Measurements from ENCODE around the gene TOB1. TPM values are rescaled to one million over a fixed set of nuclear protein-coding genes. Genes with fewer than 3 reads are reported as not detected.
A peak's percentile ranks its signal among the peaks of the same experiment; 100 is the strongest.

Gene TOB1
- polyA plus RNA-seq, 1 donor (not counting 4 experiments of a cell fraction or from before 2014, with no cell fraction given) = 64.4 TPM

GRCh38 chr17:50902372-50903353 lies 36.5 kb upstream of the TOB1 start:
- H3K27me3 ChIP-seq (ENCODE audit: control insufficient read depth, extremely low read depth, insufficient read depth, low read length) = no peaks in the 10 kb centered on the region
- peaks cover 37% of the 10 kb centered on the region for H3K4me1 ChIP-seq (ENCODE audit: control insufficient read depth, extremely low read depth, insufficient read depth, low read length)
- no peaks in the 10 kb centered on the region for H3K9me3 ChIP-seq (ENCODE audit: control insufficient read depth, low read depth, low read length)
- H3K4me3 ChIP-seq (ENCODE audit: control insufficient read depth in 2 of 3, extremely low read depth in 1 of 3, insufficient read depth in 2 of 3, low read depth in 1 of 3, low read length in 3 of 3) = no peak overlapping the region
- FAIRE-seq (no peak), DNase-seq (ENCODE audit: low read depth, low spot score) (no peak)
- H3K36me3 ChIP-seq (ENCODE audit: control insufficient read depth in 2 of 2, extremely low read depth in 1 of 2, insufficient read depth in 2 of 2, low read length in 2 of 2) = no peaks in the 10 kb centered on the region
- H3K27ac ChIP-seq (ENCODE audit: control insufficient read depth, insufficient read depth, low read length) = peak overlapping the region; percentile 91
- no peaks in the 10 kb centered on the region for H3K9me1 ChIP-seq (ENCODE audit: control insufficient read depth, extremely low read depth, insufficient read depth, low read length)
- no peak overlapping the region for H3K4me2 ChIP-seq (ENCODE audit: control insufficient read depth, extremely low read depth, insufficient read depth, low read depth, low read length)
- no peaks in the 10 kb centered on the region for H3K79me2 ChIP-seq (ENCODE audit: control insufficient read depth, insufficient read depth, low read length)
- dilution Hi-C loops (cut with MboI; ENCODE audit: extremely low pct_ligation_motif_present, low sequenced_read_pairs) = no loop called here
- H3K9ac ChIP-seq (ENCODE audit: control insufficient read depth, extremely low read depth, insufficient read depth, low read length) = peak overlapping the region; percentile 82
- H4K20me1 ChIP-seq (ENCODE audit: control insufficient read depth, extremely low read depth, insufficient read depth, low read length) = no peaks in the 10 kb centered on the region
- H2AFZ ChIP-seq (ENCODE audit: control insufficient read depth, low read length) = no peak overlapping the region
- TF ChIP-seq CTCF (optimal IDR thresholded peaks at IDR 0.05 in 1 of 3, IDR thresholded peaks at IDR 0.05 in 1 of 3, conservative IDR thresholded peaks at IDR 0.05 in 1 of 3; ENCODE audit: extremely low read depth in 1 of 3, insufficient read depth in 2 of 3, low read length in 3 of 3) (no peak), EZH2 (IDR thresholded peaks at IDR 0.05; ENCODE audit: low read length) (no peak)

- no peaks in the 10 kb centered on the region for H3K9me1 ChIP-seq (ENCODE audit: control insufficient read depth, extremely low read depth, insufficient read depth, low read length)
- H2AFZ ChIP-seq (ENCODE audit: control insufficient read depth, low read length) = no peak overlapping the region
- no peak for TF ChIP-seq EZH2 (IDR thresholded peaks at IDR 0.05; ENCODE audit: low read length)
- TF ChIP-seq CTCF (optimal IDR thresholded peaks at IDR 0.05 in 1 of 3, IDR thresholded peaks at IDR 0.05 in 1 of 3, conservative IDR thresholded peaks at IDR 0.05 in 1 of 3; ENCODE audit: extremely low read depth in 1 of 3, insufficient read depth in 2 of 3, low read length in 3 of 3) = no peak
- no peaks in the 10 kb centered on the region for H4K20me1 ChIP-seq (ENCODE audit: control insufficient read depth, extremely low read depth, insufficient read depth, low read length)
- H3K9me3 ChIP-seq (ENCODE audit: control insufficient read depth, low read depth, low read length) = no peaks in the 10 kb centered on the region
- no peak for FAIRE-seq
- H3K9ac ChIP-seq (ENCODE audit: control insufficient read depth, extremely low read depth, insufficient read depth, low read length) = no peak overlapping the region
- no peaks in the 10 kb centered on the region for H3K79me2 ChIP-seq (ENCODE audit: control insufficient read depth, insufficient read depth, low read length)
- no peaks in the 10 kb centered on the region for H3K36me3 ChIP-seq (ENCODE audit: control insufficient read depth in 2 of 2, extremely low read depth in 1 of 2, insufficient read depth in 2 of 2, low read length in 2 of 2)
- H3K27me3 ChIP-seq (ENCODE audit: control insufficient read depth, extremely low read depth, insufficient read depth, low read length) = no peaks in the 10 kb centered on the region
- no peak overlapping the region for H3K27ac ChIP-seq (ENCODE audit: control insufficient read depth, insufficient read depth, low read length)
- dilution Hi-C loops (cut with MboI; ENCODE audit: extremely low pct_ligation_motif_present, low sequenced_read_pairs) = no loop called here
- H3K4me2 ChIP-seq (ENCODE audit: control insufficient read depth, extremely low read depth, insufficient read depth, low read depth, low read length) = no peak overlapping the region
- H3K4me1 ChIP-seq (ENCODE audit: control insufficient read depth, extremely low read depth, insufficient read depth, low read length) = peaks cover 37% of the 10 kb centered on the region
- H3K4me3 ChIP-seq (ENCODE audit: control insufficient read depth in 2 of 3, extremely low read depth in 1 of 3, insufficient read depth in 2 of 3, low read depth in 1 of 3, low read length in 3 of 3) = no peak overlapping the region
- DNase-seq (ENCODE audit: low read depth, low spot score) = no peak
Measured at GRCh38 chr17:50900383-50900892, 34.3 kb upstream of the TOB1 start.
